Epidermal melanocyte (primary cell): ENCODE data around the gene ST14.
"Not testable (repeated sequence)": the region's sequence is repeated elsewhere in the genome, so short reads cannot be mapped to it uniquely, and the experiment has no call there.

Experiments
- DNase-seq: peaks from one replicate; pipeline ENCODE4 v3.0.0; 2011; ENCODE audit warnings: low spot score; ENCODE audit not compliant: insufficient read length

The ST14 gene

DNA sequence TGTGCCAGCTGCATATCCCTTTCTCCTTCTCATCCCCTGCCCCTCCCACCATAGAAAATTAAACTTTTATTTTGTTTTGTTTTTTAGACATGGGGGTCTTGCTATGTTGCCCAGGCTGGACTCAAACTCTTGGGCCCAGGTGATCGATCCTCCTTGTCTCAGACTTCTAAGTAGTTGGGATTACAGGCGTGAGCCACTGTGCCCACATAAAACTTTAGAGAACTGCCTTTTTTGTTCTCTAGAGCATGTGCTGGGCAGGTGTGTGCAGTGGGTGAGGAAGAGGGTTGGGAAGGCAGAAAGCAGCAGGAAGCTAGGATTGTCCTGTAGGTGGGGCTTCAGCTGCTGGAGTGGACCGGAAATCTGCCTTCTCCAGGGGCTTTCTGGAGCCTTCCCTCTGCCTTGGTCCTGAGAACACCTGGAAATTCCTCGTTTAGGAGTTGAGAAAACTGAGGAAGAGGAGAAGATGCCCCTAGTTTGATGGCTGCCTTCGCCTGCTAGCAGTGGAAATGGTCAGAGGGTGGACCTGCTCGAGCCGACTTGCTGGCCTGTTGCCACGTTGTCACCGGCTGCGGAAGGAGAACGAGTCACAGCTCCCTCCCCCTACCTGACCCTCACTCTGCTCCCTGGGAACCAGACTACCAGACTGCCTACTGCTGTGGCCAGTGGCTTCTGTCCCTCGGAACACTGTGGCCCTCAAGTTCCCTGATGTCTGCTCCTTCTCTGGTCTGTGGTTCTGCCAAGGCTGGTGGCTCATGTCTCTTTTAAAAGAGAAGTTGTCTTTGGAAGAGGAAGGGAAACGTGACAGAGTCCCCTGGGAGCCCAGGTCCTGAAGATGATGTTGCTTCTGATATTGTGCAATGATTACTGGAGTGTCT is 4.0 kb downstream of the ST14 start:
- no peak for DNase-seq

- no peak for DNase-seq
Observed at GRCh38 chr11:130164221-130164570, 4.6 kb downstream of the ST14 start.

GRCh38 chr11:130165601-130166456 is 6.2 kb downstream of the ST14 start:
- no peak for DNase-seq

- DNase-seq, result peak; percentile 53
Observed at GRCh38 chr11:130166457-130166784, 6.8 kb downstream of the ST14 start.

DNA sequence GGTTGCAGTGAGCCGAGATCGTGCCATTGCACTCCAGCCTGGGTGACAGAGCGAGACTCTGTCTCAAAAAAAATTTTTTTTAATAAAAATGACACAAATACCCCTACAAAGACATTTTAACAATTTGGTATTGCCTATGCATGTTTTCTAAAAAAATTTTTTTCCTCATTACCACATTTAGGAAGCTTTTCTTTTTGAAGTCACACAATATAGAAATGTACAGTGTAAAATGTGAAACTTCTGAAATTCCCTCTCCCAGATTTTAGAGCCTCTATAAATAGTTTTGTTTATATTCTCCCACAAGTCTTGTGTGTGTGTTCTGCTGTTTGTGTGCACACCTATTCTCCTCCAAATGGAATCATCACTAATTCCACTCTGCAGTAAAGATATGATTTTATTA is 7.6 kb downstream of the ST14 start:
- DNase-seq, result no peak

DNA sequence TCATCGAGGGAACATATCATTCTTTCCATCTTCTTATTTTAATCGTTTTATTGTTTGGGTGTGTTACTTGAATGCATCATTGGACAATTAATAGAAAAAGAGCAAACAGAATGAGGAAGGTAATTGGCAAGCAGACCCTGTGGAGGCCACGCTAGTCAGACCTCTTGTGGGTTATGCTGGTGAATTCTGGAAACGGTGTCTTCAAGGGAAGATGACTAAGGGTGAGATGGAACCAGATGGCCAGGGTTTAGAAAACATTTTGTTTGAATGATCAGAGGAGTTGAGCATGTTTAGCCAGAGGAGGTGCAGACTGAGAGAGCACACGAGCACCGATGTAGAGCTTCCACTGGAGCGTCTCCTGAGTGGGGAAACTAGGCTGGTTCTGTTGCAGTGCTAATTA is 8.5 kb downstream of the ST14 start:
- DNase-seq, result no peak

GRCh38 chr11:130170345-130170744 is 10.8 kb downstream of the ST14 start:
- DNase-seq, result no peak

GRCh38 chr11:130171534-130171933 is 12.0 kb downstream of the ST14 start:
- no peak for DNase-seq

- not testable (repeated sequence) for DNase-seq
Observed at GRCh38 chr11:130172001-130172400, 12.4 kb downstream of the ST14 start.

GRCh38 chr11:130174642-130175041 is 15.1 kb downstream of the ST14 start:
- no peak for DNase-seq

GRCh38 chr11:130175898-130176297 is 16.3 kb downstream of the ST14 start:
- no peak for DNase-seq

DNA sequence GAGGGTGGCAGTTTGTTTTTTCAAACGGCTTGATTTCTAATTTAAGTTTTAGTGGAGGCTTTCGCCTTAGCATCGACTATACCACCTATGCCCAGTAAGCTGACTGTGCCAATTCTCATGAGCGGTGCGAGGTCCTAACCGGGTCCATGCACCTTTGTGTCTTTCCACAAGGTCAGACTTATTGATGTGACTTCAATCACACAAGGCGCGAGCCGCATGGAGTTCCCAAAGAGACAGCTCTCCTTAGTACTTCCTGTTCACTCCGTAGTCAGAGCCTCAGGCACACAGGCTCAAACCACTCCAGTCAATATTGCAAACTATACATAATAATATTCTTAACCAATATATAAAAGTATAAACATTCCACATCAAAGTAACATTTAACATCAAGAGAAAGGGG is 18.2 kb downstream of the ST14 start:
- DNase-seq, result no peak

GRCh38 chr11:130178441-130179339 is 19.1 kb downstream of the ST14 start:
- DNase-seq, result no peak

DNA sequence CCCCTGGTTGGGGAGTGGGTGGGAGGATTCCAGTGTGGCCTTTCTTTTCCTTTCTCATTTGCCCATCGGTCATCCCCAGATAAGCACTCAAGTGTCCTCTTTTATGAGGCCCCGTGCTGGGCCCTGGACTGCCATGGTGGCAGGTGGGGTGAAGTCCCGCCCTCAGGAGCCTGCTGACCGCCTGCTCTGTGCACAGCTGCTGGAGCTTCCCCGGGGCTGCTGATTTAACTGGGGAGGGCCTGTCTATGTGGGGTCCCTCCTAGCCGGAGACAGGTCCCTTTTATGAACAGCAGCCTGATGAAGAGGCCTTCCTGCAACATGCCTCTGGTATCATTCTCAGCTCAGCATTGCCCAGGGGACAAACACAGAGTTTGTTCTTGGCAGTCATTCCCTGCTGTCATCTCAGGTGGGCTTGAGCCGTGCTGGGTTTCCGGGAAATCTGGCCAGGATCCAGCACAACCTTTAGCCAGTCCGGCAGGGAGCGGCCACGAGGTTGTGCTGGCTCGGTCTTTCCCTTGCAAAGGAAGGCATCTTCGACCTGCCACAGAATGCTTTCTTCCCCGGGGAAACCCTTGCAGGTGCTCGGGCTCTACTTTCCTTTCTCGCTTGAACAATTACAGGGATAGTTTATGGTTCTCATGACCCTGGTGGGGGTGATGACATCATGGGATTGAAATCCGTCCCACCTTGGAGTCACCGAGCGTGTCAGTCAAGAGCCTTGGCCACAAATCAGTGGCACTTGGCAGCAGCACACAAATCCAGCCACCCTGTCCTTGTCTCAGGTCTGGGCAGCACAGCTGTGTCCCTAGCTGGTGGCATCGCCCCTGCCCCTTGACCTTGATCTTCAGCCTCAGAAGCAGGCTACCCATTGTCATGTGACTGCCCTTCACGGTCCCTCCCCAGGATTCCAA is 20.1 kb downstream of the ST14 start:
- DNase-seq, result no peak

GRCh38 chr11:130180491-130180890 is 20.9 kb downstream of the ST14 start:
- no peak for DNase-seq

- no peak for DNase-seq
Observed at GRCh38 chr11:130180896-130181294, 21.3 kb downstream of the ST14 start.

DNA sequence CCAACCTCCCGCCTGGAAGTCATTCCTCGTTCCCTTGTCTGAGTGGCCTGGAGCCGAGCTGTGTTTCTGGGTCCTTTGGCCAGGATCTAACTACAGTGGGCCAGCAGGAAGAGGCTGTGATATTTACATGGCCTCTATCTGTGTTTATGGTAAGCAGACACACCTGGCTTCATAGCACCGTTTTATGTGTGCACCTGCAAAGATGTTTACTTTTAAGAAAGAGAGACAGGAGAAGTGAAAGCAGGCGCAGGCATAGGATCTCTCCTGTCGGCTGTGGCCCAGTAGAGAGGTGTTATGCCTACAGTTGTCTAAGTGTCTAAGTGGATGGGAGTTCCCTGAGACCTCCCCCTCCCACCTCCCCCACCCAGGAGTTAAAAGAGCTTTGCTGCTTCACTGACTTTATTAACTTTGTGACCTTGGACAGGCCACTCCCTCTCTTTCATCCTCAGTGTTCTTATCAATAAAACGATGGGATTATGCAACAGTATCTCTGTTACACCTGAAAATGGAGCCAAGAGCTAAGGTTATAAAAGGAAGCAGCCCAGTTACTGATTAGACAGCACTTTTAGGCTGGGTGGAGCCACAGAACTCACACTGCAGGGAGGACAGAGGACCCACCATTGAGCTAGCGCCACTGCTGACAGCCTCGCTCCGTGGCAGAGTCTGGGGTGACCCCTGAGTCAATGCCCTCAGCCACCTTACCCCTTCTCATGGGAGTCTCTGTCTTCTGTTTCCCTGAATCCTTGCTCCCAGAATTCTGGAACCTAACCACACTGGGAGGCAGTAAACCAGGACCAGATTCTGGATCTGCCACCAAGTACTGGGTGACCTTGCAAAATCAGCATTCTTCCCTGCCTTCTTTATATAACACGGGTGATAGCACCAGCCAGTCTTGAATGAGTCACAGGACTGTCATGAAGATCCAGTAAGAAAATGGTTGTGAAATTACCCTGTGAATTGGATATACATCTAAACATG is 22.0 kb downstream of the ST14 start:
- DNase-seq, result no peak

- DNase-seq, result no peak
Observed at GRCh38 chr11:130183878-130184610, 24.5 kb downstream of the ST14 start.

DNA sequence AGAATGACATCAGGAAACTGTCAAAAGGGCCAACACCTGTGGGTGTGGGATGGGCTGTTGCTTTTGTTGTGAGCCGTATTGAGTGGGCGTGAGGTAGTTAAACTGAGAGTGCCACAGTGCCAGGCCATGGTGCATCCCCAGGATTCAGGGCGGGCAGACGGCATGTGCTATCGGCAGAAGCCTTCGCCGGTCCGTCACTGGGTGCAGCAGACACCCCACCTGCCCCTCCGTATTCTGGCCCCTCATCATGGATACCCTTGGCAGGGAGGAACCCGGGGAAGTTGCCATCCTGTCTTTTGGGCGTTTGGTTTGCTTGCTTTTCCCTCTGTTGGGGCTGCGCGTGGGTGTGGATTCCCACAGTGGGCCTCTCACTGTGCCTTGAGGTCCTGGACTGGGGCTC is 27.5 kb downstream of the ST14 start:
- DNase-seq, result no peak
